Omental fat pad (tissue), 4 donors: ENCODE measurements around the gene QSOX1. TPM values are rescaled to one million over a fixed set of nuclear protein-coding genes. Genes with fewer than 3 reads are reported as not detected.

Experiments
- ATAC-seq: fragments of 150-250 bp; one replicate; pipeline ENCODE4 v1.9.1; 2016; ENCODE audit warnings: mild to moderate bottlenecking, moderate library complexity; ENCODE audit not compliant: low FRiP score
- DNase-seq: peaks from one replicate; pipeline ENCODE4 v3.0.0-alpha.2; 2019; ENCODE audit warnings: low spot score
- CTCF ChIP-seq, 3 donors: fragments of 450-650 bp; IDR thresholded peaks; one replicate each; pipeline ENCODE4 v1.5.1; 2016 to 2017; ENCODE audit warnings: antibody characterized with exemption in 3 of 3, mild to moderate bottlenecking in 3 of 3, moderate library complexity in 2 of 3
- total RNA-seq, 4 donors: library from RNA; depleted of rRNA; stranded (reverse); fragments of >200 nt; gene quantifications; one replicate each; pipeline ENCODE4 v1.1.0, GENCODE V29; 2016

Gene QSOX1
- total RNA-seq, 4 donors from 2014 or later: 90.1 to 130 (median 98.4) TPM

DNA sequence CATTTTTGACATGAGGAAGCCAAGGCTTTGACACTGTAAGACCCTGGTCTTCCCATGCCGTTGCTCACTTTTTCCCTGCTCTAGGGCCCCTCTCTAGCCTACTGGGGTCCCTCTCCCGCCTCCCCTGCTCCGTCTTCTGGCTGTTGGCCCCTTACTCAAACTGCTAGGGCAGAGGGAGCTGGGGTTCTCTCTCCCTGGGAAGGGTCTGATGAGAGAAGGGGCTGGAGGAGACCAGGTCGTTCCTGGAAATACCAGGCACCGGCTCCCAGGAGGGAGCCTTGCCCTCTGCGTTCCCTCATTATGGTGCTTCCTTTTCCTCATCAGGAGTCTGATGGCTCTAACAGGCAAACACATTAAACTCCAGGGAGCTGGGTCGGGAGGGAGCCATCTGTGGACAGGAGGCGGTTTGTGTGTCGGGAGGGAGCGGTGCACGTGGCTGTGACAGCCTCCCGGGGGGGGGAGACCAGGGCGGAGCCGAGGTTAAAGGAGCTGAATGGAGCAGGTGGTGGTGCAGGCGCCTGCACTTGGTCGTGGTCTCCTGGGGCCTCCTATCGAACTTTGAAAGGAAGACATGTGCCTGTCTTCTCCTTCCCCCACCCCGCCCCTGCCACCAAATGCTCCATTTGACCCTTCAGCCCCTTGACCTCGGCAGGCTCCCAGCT lies 40.0 kb downstream of the QSOX1 start:
- DNase-seq (no peak), ATAC-seq (no peak)
- TF ChIP-seq CTCF (IDR thresholded peaks at IDR 0.05): no peak

GRCh38 chr1:180195401-180195800 lies 40.7 kb downstream of the QSOX1 start:
- no peak for DNase-seq
- ATAC-seq: no peak
- no peak for TF ChIP-seq CTCF (IDR thresholded peaks at IDR 0.05)

GRCh38 chr1:180195916-180196315 lies 41.2 kb downstream of the QSOX1 start:
- ATAC-seq (no peak), DNase-seq (no peak)
- no peak for TF ChIP-seq CTCF (IDR thresholded peaks at IDR 0.05)

DNA sequence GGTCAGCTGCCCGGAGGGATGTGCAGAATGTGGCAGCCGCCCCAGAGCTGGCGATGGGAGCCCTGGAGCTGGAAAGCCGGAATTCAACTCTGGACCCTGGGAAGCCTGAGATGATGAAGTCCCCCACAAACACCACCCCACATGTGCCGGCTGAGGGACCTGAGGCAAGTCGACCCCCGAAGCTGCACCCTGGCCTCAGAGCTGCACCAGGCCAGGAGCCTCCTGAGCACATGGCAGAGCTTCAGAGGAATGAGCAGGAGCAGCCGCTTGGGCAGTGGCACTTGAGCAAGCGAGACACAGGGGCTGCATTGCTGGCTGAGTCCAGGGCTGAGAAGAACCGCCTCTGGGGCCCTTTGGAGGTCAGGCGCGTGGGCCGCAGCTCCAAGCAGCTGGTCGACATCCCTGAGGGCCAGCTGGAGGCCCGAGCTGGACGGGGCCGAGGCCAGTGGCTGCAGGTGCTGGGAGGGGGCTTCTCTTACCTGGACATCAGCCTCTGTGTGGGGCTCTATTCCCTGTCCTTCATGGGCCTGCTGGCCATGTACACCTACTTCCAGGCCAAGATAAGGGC lies 41.9 kb downstream of the QSOX1 start:
- DNase-seq (no peak), ATAC-seq (no peak)
- TF ChIP-seq CTCF (IDR thresholded peaks at IDR 0.05): no peak

DNA sequence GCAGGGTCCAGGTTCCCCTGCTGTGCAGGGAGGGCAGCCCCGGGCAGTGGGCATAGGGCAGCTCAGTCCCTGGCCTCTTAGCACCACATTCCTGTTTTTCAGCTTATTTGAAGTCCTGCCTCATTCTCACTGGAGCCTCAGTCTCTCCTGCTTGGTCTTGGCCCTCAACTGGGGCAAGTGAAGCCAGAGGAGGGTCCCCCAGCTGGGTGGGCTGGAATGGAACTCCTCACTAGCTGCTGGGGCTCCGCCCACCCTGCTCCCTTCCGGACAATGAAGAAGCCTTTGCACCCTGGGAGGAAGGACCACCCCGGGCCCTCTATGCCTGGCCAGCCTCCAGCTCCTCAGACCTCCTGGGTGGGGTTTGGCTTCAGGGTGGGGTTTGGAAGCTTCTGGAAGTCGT lies 42.6 kb downstream of the QSOX1 start:
- no peak for DNase-seq
- no peak for TF ChIP-seq CTCF (IDR thresholded peaks at IDR 0.05)
- no peak for ATAC-seq

DNA sequence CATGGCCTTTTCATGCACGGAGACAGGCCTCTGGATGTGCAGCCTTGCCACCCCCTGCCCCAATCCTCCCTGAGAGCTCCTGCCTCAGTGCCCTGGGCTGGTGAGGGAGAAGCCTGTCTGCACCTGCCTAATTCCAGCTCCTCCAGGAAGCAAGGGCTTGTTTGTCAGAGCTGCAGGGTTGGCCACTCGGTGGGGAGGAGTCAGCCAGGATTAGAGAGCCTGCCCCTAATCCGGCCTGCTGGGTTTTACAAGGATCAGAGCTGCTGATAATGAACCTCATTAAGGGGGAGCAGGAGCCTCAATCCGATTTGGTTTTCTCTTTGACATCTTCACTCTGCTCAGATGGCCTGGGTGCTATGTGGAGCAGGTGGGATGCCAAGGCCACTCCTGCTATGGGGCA lies 43.5 kb downstream of the QSOX1 start:
- ATAC-seq (no peak), DNase-seq (no peak)
- TF ChIP-seq CTCF (IDR thresholded peaks at IDR 0.05): no peak

- ATAC-seq (no peak), DNase-seq (no peak)
- TF ChIP-seq CTCF (IDR thresholded peaks at IDR 0.05): no peak
Observed at GRCh38 chr1:180198611-180199010, 43.9 kb downstream of the QSOX1 start.
